Gastroesophageal sphincter (tissue), 3 donors: Measurements from ENCODE around the gene HLA-DPA1.

Source experiments
- CTCF ChIP-seq, 4 experiments: fragments of 200-600 bp in 2 of 4; fragments of 450-650 bp in 2 of 4; sonication (generic) in 1 of 4; IDR thresholded peaks; one replicate each; pipeline ENCODE4 v1.5.1; 2017 to 2019; ENCODE audit warnings: antibody characterized with exemption in 4 of 4, mild to moderate bottlenecking in 2 of 4, moderate library complexity in 2 of 4
- POLR2A ChIP-seq, 2 donors: fragments of 450-650 bp; IDR thresholded peaks; one replicate each; pipeline ENCODE4 v1.6.1; 2017; ENCODE audit warnings: antibody characterized with exemption in 2 of 2, mild to moderate bottlenecking in 2 of 2, moderate library complexity in 1 of 2

- TF ChIP-seq POLR2A (IDR thresholded peaks at IDR 0.05), result no peak
- TF ChIP-seq CTCF (IDR thresholded peaks at IDR 0.05), result no peak
Observed at GRCh38 chr6:33108307-33108706, 34.9 kb upstream of the HLA-DPA1 start.
